NCI-H82 treated with DMSO at 0.1 percent for 48 hours (cell line): ENCODE measurements around the gene PSMA2.

Experiments
- DNase-seq: peaks from one replicate; lab custom pipeline; 2025; ENCODE audit not compliant: unreplicated experiment; lab: John Stamatoyannopoulos, UW

Gene PSMA2

DNA sequence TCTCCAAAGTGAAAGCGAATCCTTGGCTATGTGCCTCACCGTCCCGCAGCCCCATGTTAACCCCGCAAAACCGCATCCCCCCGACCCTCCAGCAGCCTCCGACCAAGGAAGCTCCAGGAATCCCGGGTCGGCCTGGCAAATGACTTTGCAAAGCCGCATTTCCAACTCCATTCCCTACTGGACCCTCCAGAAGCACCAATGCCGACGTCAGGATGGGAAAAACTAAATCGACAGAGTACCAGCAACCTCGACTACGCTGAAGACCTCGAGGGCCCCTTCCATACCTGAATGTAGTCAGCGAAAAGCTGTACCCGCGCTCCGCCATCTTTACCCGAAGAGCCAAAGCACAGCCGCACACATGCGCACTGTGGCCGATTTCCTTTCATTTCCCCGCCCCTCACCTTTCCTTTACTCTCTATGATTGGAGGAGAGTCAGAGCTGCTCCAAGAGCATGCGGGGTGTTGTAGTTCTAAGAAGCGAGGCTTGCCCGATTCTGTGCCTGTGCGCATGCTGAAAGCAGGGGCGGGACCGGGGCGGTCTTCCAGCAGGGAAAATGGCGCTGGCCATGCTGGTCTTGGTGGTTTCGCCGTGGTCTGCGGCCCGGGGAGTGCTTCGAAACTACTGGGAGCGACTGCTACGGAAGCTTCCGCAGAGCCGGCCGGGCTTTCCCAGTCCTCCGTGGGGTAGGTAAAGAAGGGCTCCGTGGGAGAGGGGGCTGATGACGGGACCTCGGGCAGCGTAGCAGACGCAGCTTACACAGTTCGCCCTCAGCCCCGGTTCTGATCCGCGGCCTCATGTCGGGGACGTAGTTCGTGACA is at the start of gene PSMA2, which contains the start of gene MRPL32:
TSS of gene PSMA2 (minus strand) at position 341 of the 818 bp plus-strand sequence. CDS start at position 325, 16 bp downstream.
TSS of gene MRPL32 (plus strand) at position 543 of the 818 bp plus-strand sequence. CDS start at position 554, 11 bp downstream.
- DNase-seq, result peak; percentile 94

DNA sequence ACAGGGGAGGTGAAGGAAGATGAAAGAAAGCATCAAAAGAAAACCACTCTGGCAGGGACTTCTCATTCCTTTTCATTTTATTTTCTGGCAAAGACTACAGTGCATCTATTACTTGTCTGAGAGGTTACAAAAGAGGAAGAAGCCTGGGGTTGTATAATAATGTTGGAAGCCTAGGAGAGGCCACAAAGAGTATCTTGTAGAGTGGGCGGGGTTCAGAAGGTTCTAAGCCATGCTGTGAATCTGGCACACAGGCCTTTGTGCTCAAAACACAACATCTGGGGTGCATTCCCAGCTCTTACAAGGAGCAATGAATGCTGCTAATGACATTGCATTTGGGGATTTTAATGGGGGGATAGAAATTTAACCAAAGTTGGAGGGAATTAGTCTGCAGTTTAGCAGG is 49.6 kb upstream of the PSMA2 start:
- no peak for DNase-seq

DNA sequence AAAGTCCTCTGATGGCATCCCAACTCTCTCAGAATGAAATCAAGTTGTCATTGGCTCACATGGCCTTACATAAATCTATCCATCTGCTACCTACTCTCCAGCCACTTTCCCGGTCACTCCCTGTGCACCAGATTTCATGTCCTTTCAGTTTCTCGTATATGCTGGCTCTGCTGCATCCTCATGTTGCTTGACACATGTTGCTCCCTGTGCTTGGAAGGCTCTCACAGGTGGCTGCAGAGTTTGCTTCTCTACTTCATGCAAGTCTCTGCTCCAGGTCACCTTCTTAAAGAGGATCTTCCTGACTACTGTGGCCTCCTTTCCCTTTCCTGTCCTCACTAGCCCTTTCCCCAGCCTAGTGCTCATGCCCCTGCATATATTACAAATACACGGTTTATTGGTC is 48.5 kb upstream of the PSMA2 start:
- no peak for DNase-seq

DNA sequence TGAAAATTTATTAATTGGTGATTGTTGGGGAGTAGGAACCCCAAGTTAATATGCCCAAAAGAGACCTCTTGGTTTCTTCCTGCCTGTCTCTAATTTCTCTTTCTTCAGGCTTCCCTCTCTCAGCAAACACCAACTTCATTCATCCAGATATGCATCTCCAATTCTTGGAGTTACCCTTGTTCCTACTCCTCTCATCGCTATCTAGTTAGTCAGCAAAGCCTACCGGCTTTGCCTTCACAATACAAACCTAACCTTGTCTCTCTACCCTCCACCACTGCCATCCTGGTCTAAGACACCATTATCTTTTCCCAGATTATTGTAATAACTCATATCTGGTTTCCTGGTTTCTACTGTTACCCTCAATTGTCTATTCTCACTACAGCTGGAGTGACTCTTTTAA is 48.1 kb upstream of the PSMA2 start:
- no peak for DNase-seq

DNA sequence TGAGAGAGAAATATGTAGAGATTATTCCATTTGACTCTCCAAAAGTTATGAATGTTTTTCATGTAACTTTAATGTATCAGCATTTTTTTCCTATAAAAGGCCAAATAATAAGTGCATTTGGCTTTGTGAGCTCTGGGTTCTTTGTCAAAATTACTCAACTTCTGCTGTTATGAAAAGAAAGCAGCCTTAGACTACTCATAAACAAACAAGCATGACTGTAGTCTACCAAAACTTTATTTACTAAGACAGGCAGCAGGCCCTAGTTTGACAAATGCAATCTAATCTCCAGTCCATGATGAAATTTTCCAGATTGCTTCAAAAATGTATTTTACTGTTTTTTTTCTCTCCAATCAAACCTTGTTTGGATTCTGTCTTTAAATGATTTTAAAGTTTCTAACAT is 46.5 kb upstream of the PSMA2 start:
- DNase-seq, result no peak

DNA sequence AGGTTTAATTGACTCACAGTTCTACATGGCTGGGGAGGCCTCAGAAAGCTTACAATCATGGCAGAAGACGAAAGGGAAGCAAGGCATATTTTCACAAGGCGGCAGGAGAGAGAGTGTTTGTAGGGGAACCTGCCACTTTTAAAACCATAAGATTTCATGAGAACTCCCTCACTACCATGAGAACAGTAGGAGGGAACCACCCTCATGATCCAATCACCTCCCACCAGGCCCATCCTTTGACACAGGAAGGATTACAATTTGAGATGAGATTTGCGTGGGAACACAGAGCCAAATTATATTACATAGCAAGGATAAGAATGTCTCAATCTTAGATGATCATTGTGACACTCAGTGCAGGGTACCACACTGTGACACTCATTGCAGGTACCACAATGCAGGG is 44.4 kb upstream of the PSMA2 start:
- no peak for DNase-seq

DNA sequence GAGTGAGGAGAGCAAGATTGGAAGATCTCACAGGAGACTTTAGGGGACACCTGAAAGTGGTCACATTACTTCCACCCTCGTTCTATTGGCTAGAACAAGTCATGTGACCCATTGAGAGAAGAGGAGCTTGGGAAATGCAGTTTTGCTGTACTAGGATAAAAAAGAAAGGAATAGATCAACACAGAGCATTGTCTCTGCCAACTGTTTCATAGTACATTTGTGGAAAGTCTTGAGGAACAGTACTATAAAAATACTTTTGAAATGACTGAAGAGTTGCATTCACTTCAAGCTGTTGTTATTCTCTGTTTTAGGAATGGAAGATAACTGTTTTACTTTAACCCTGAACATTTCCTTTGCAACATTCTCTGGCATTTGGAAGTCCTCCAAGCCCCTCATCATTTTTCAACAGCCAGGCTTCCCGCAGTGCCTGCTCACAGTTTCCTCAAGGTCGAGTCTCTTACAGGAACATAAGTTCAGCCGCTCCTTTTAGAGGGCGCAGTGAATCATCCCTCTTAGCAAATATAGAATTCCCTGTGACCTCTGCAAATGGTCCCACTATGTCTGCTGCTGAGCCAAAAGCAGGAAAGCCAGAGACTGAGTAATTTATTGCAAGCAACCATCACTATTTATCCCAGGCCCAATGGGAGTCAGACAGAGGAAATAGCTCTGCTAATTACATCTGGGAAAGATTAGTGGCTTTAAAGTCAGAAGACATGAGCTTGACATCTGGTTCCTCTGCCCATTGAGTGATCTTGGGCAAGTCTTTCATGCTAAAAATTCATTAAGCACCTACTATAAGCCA is 40.9 kb upstream of the PSMA2 start:
- no peak for DNase-seq

DNA sequence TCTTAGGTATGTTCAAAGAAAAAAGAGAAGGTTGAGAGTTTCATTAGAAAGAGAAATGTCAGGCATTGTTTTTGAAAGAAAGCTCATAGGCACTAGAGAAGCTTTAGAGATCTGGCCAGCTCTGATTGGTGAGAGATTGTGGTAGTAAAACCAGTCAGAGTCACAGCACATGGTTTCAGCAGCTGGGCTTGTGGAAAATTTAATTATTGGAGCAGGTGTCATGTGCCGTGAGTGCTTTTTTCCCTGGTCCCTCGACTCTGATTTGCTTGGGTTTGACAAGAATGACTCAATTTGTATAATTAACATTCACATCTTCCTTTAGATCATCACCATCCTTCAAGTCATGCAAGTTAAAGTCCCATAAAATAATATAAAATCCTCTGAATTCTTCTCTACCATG is 35.4 kb upstream of the PSMA2 start:
- DNase-seq, result no peak

DNA sequence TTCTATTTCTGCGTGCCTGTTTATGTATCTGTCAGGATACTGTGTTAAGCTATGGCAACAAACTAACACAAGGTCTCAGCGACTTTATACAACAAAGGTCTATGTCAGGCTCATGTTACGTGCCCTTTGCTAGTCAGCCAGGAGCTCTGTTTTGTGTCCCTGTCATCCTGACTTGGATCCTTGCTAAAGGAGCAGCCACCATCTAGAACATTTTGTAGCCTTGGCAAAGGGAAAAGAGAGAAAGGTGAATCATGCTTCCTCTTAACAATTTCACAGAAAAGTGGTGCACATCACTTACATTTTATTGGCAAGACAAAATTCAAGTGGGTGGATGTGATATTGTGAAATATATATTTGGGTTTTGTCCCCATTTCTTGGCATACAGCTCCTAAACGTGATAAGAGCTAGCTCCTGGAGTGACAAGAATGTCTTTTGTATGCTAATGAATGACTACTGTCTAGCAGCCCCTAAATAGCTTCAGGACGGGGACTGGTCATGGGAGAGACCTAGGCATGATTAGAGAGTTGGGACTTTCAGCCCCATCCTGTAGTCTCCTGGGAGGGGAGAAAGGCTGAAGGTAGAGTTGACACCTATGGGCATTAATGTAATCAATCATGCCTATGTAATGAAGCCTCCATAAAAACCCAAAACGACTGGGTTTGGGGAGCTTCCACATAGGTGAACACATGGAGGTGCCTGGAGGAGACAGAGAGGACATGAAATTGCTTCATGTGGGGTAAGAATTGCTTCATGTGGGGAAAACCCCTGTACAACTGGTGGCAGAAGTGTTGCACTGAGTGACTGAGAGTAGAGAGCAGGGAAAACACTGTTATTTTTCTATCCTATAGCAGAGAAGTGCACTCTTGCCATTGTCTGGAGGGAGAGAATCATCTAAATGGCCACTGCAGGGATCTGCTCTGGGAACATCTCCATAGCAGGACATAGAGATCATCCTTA is 33.2 kb upstream of the PSMA2 start:
- DNase-seq, result no peak

DNA sequence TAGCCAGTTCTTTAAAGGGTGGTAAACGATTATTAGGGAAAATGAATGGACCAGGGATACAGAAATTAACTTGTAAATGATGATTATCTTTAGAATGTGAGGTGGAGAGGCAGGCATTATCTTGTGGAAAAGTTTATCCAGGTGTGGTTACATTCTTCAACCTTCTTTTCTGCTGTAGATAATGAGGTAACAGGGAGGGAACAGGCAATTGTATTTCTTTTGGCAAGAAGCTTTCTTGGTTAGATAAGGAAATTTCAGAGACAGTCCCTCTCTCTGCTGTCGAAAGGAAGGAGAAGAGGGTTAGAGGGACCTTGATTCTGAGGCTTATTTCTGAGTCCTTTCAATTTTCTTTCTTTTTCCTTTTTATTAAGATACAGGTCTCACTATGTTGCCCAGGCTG is 32.3 kb upstream of the PSMA2 start:
- DNase-seq, result no peak

DNA sequence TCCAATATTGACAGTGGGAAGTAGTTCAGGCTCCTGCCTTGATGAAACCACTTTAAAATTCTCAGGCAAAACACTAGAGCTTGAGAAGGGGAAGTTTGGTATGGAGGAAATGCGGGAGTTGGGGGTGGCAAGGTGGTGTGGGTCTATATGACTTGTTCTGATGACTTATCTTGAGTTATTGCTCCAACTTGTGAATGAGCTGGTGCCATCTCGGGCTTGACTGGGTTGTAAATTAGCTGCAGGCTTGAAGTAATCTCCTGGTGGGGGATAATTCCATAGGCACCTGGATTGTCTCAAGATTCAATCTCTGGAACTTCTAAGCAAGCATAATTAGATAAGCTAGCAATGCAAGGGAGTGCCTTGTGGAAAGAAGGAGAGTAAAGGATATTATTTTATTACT is 29.2 kb upstream of the PSMA2 start:
- no peak for DNase-seq

DNA sequence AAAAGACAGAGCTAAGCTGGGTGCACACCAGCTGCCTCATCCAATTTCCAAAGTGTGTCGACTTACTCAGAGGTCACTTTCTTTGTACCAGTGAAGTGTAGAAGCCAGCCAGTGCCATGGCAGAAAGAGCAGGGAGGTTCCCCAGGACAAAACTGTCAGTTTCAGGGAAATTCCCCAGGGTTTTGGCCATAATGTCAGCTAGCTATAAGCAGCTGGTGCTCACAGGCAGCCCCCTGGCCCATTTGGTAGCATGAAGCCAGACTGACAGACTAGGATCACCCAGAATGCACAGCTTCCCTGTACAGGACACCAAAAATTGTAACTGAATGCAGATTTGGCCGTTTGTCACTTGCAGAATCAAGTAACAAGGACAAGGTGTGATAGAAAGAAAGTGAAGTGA is 28.8 kb upstream of the PSMA2 start:
- no peak for DNase-seq

DNA sequence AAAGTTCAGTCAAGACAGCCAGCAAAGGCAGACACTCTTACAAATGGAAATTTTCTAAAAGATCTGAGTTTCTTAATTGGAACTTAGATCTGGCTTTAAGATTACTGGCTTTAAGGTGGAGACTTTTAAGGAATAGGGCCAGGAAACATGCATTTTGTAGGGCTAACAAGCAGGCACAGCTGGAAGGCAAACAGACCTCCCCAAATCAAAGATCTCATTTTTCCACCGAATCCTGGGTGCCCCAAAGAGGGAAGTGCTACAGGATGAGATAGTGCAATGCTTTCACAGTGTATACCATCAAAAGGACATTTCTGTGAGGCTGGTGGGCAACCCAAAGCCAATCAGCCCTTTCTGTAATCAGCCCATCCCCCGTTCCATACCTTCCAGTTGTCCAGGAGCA is 27.6 kb upstream of the PSMA2 start:
- no peak for DNase-seq

DNA sequence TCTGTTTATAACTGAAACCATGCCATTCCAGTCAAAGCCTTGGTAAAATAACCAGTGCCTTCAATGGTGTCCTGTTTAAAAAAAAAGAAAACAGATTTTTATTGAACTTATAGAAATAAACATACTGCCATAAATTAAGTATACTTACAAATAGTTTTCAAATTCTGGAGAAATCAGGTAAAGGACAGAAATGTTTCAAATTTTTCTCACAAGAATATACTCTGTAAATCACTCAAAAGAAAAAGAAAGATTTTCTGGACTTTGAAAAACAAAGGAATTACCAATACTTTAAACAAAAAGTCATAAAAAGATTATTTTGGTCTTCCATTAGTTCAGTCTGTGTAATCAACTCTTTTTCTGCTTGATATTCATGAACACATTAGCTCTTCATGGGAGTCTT is 24.1 kb upstream of the PSMA2 start:
- no peak for DNase-seq

DNA sequence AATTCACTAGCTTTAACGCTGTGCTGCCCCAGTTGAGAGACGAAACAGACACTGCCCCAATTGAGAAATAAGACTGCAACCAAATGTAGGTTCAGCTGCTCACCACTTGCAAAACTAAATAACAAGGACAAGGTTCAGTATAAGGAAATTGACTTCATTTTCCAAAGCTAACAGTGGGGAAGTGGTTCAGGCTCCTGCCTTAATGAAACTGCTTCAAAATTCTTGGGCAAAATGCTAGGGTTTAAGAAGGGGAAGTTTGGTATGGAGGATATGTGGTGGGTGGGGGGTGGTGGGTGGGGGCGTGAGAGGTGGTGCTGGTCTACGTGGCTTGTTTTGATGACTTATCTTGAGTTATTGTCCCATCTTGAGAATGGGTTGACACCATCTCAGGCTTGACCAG is 22.0 kb upstream of the PSMA2 start:
- no peak for DNase-seq

DNA sequence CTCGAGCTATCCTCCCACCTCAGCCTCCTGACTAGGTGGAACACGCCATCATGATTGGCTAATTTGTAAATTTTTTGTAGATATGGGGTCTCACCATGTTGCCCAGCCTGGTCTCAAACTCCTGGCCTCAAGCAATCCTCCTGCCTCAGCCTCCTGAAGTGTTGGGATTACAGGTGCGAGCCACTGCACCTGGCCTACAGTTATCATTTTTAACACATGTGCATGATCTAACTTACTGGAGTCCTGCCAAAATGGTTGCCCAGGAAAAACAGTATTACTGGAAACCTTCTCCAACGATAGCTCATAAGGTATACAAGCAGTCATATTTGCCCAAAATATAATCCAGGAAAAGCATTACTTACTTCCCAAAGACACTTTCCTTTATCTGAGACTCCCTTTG is 20.4 kb upstream of the PSMA2 start:
- DNase-seq, result no peak

DNA sequence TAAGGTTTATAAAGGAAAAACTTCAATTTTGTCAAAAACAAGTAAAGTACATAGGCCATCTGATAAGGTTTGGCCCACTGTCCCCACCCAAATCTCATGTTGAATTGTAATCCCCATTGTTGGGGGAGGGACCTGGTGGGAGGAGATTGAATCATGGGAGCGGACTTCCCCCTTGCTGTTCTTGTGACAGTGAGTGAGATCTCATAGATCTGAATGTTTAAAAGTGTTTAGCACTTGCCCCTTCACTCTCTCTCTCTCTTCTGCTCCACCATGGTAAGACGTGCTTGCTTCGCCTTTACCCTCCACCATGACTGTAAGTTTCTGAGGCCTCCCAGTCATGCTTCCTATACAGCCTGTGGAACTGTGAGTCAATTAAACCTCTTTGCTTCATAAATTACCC is 18.4 kb upstream of the PSMA2 start:
- no peak for DNase-seq

DNA sequence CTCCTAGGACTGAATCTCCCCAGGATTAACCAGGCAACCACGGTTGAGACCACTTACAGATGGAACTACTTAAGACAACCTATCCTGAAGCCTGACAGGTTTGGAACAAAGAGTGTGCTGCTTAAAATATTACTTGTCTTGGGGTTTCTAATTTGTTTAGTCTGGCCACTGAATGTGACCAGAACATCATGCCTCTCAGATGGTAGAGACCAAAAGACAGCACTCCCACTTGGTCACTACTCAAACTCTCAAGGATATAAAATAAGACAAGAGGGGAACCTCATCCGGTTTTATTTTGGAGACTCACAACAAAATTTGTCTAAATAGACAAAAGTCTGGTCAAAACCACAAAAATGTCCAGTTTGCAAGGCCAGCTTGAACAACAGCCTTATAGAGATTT is 15.5 kb upstream of the PSMA2 start:
- DNase-seq, result no peak

DNA sequence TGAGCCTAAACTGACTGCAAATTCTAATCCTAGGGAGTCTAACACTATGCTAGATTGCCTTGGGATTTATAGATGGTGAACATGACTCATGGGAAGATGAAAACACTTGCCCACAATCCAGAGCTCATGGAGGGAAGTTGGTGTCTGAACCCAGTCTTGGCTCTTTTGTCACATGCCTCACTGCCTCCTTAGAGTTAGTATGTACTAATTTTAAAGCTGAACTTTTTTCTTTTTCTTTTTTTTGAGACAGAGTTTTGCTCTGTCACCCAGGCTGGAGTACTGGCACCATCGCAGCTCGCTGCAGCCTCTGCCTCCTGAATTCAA is 14.6 kb upstream of the PSMA2 start:
- DNase-seq, result no peak

DNA sequence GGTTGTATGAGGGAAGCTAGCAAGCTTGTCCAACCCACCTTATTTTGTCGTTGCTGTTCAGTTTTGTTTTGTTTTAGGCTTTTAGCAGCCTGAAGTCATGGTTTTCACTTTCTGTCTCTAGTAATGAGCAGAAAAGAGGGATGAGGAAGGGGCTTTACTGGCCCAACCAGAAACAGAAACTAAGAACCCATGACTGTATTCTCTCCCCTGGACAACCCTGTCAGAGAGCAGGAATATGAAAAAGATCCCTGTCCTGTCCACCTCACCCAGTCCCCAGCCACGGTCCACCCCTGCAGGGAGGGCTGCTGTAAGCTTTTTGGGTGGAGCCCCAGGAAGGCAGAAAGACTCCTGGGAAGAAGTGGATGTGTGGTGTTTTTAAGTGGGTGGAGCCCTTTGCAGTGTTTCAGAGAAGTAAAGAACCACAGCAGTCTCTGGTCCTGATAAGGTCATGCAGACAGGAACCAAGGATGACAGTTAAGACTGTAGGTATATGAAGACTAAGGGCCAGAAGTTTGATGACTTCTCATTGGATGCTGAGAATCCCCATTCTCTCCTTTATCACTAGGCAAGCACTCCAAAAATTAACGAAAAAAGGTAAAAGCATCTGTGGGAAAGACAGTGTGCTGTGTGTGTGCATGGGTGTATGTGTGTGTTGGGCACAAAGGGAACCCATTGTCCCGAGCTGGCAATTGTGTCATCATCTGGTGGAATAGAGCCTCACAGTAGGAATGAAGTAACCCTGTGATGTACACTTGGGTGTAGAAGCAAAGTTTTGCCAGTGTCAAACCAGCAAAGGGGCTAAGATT is 14.1 kb upstream of the PSMA2 start:
- DNase-seq, result no peak
